K562 (cell line): ENCODE results near the gene ULBP1. TPM values are rescaled to one million over a fixed set of nuclear protein-coding genes. Genes with fewer than 3 reads are reported as not detected.
"Not testable (repeated sequence)": the region's sequence is repeated elsewhere in the genome, so short reads cannot be mapped to it uniquely, and the experiment has no call there.

ENCODE experiments used
- ATAC-seq: fragments of 200-7000 bp; cut with Tn5 transposase; 3 replicates; pipeline ENCODE4 v1.9.1; 2020; ENCODE audit warnings: moderate library complexity
- BruUV-seq: library from RNA; stranded (reverse); fragments of 400-500 nt; replicated peaks from 2 replicates; lab custom pipeline; 2021; lab: Mats Ljungman, UMichigan
- CTCF ChIA-PET: fragments of 300-600 bp; formaldehyde crosslinking; extraction: SDS; loops from one replicate; lab custom pipeline; 2021; ENCODE audit warnings: low intra/inter-chr PET ratio; lab: Yijun Ruan, JAX
- POLR2A ChIA-PET: fragments of 300-600, 350-650 bp; sonication (Branson Sonifier 250); formaldehyde crosslinking; extraction: SDS; loops from one replicate; lab custom pipeline; 2021; ENCODE audit warnings: antibody characterized with exemption, inconsistent platforms; lab: Yijun Ruan, JAX
- DNase-seq, 4 experiments: peaks; one replicate each; pipeline versions ENCODE4 v3.0.0 to v3.0.0-alpha.2; 2011 to 2018; ENCODE audit warnings: low spot score in 3 of 4, mixed read lengths in 3 of 4; ENCODE audit errors: extremely low read depth in 1 of 4
- FAIRE-seq: peaks from 2 replicates; lab custom pipeline; 2011; peaks lifted over from hg19 to GRCh38; lab: Jason Lieb, UNC
- H2AFZ ChIP-seq: 2 replicates; pipeline ENCODE4 v1.6.0; 2011; ENCODE audit warnings: low read depth, low read length, control low read depth, inconsistent platforms
- H3K27ac ChIP-seq: fragments of 200-600 bp; 3 replicates; pipeline ENCODE4 v1.8.0; 2011; ENCODE audit warnings: low read depth, mild to moderate bottlenecking, control low read depth, inconsistent platforms, low read length, moderate library complexity, mixed read lengths; ENCODE audit errors: extremely low read depth
- H3K27me3 ChIP-seq, 2 experiments: fragments of 300-600 bp in 1 of 2; 2 replicates in 1 of 2; 3 replicates in 1 of 2; pipeline versions ENCODE4 v1.6.0 to v1.8.0; 2011; ENCODE audit warnings: inconsistent platforms in 2 of 2, low read length in 2 of 2, mild to moderate bottlenecking in 1 of 2, mixed read lengths in 1 of 2, moderate library complexity in 1 of 2; ENCODE audit not compliant: control insufficient read depth in 2 of 2, insufficient read depth in 2 of 2
- H3K36me3 ChIP-seq: fragments of 300-600 bp; 3 replicates; pipeline ENCODE4 v1.8.0; 2011; ENCODE audit warnings: mild to moderate bottlenecking, low read length, inconsistent platforms; ENCODE audit not compliant: control insufficient read depth, insufficient read depth
- H3K4me1 ChIP-seq, 2 experiments: fragments of 200-600 bp in 1 of 2; replicated peaks in 1 of 2; 2 replicates in 1 of 2; 3 replicates in 1 of 2; pipeline versions ENCODE4 v1.5.1 to v1.8.0; 2011; ENCODE audit warnings: inconsistent platforms in 2 of 2, low read length in 2 of 2, mild to moderate bottlenecking in 1 of 2, mixed read lengths in 1 of 2, moderate library complexity in 1 of 2; ENCODE audit not compliant: control insufficient read depth in 2 of 2, insufficient read depth in 2 of 2
- H3K4me2 ChIP-seq: 2 replicates; pipeline ENCODE4 v1.6.1; 2011; ENCODE audit warnings: low read length, control low read depth, inconsistent platforms, mixed read lengths; ENCODE audit not compliant: insufficient read depth
- H3K4me3 ChIP-seq: fragments of 200-600 bp; sonication (generic), shearing (Covaris generic); 2 replicates; pipeline ENCODE4 v1.5.1; 2016; ENCODE audit warnings: control low read depth, inconsistent platforms
- H3K79me2 ChIP-seq: fragments of 200-600 bp; 3 replicates; pipeline ENCODE4 v1.8.0; 2011; ENCODE audit warnings: low read length, inconsistent platforms; ENCODE audit not compliant: control insufficient read depth, insufficient read depth
- H3K9ac ChIP-seq, 2 experiments: 2 replicates each; pipeline versions ENCODE4 v1.6.0 to v1.6.1; 2011; ENCODE audit warnings: low read depth in 2 of 2, low read length in 2 of 2, control low read depth in 1 of 2, inconsistent platforms in 1 of 2, mild to moderate bottlenecking in 1 of 2, mixed read lengths in 1 of 2; ENCODE audit not compliant: insufficient read depth in 1 of 2
- H3K9me1 ChIP-seq: one replicate; pipeline ENCODE4 v1.6.0; 2011; ENCODE audit warnings: inconsistent platforms, mild to moderate bottlenecking, low read length, moderate library complexity; ENCODE audit not compliant: control insufficient read depth, insufficient read depth
- H3K9me3 ChIP-seq: replicated peaks from 2 replicates; pipeline ENCODE4 v1.5.1; 2011; ENCODE audit warnings: low read depth, low read length, inconsistent platforms; ENCODE audit not compliant: control insufficient read depth, insufficient read depth
- H4K20me1 ChIP-seq: replicated peaks from 2 replicates; pipeline ENCODE4 v1.6.1; 2011; ENCODE audit warnings: low read length, inconsistent platforms, mixed read lengths; ENCODE audit not compliant: control insufficient read depth, insufficient read depth
- CTBP1 ChIP-seq: fragments of 450-650 bp; IDR thresholded peaks from 2 replicates; pipeline ENCODE4 v1.6.1; 2016; ENCODE audit warnings: borderline replicate concordance
- HDAC3 ChIP-seq: fragments of 450-650 bp; IDR thresholded peaks from 2 replicates; pipeline ENCODE4 v1.6.1; 2018; ENCODE audit warnings: borderline replicate concordance, mild to moderate bottlenecking, moderate library complexity; ENCODE audit not compliant: partially characterized antibody
- JUND ChIP-seq, 2 experiments: IDR thresholded peaks; 2 replicates in 1 of 2; 3 replicates in 1 of 2; pipeline ENCODE4 v1.6.1; 2011; ENCODE audit warnings: borderline replicate concordance in 2 of 2, low read depth in 2 of 2, low read length in 2 of 2, improper control_type of control experiment in 1 of 2, missing biosample characterization in 1 of 2, missing genetic modification characterization in 1 of 2, missing genetic modification reagents in 1 of 2
- MAZ ChIP-seq, 2 experiments: fragments of 450-650 bp in 1 of 2; sonication (generic) in 1 of 2; formaldehyde crosslinking; IDR thresholded peaks in 1 of 2; conservative IDR thresholded peaks in 1 of 2; 2 replicates each; pipeline versions ENCODE4 v1.4.0 to v1.5.0; 2020; ENCODE audit warnings: mild to moderate bottlenecking in 1 of 2, missing genetic modification reagents in 1 of 2
- MYC ChIP-seq, 2 experiments: fragments of 250-450 bp in 1 of 2; sonication (Bioruptor Pico) in 1 of 2; IDR thresholded peaks; 2 replicates each; pipeline versions ENCODE4 v1.5.1 to v1.6.1; 2012 to 2021; ENCODE audit warnings: low read depth in 2 of 2, borderline replicate concordance in 1 of 2, improper control_type of control experiment in 1 of 2, low read length in 1 of 2, mild to moderate bottlenecking in 1 of 2, moderate library complexity in 1 of 2
- NBN ChIP-seq: fragments of 450-650 bp; IDR thresholded peaks from 2 replicates; pipeline ENCODE4 v1.6.1; 2016; ENCODE audit warnings: low read depth, mild to moderate bottlenecking
- RCOR1 ChIP-seq, 2 experiments: IDR thresholded peaks; 2 replicates each; pipeline ENCODE4 v1.6.1; 2012; ENCODE audit warnings: low read depth in 2 of 2, low read length in 2 of 2, borderline replicate concordance in 1 of 2, improper control_type of control experiment in 1 of 2
- WGBS: fragments of 100-300 bp; shearing (Covaris generic); methylation state at CpG from one replicate; pipeline ENCODE4 v1.1.6; 2016; ENCODE audit warnings: low coverage, mixed read lengths; ENCODE audit not compliant: insufficient coverage; ENCODE audit errors: missing lambda C conversion rate; 5-methylcytosine and 5-hydroxymethylcytosine counted together
- in situ Hi-C: fragments of 300-500 bp; cut with MboI; formaldehyde crosslinking; loops from 4 replicates; pipeline ENCODE4 v1.15.0; 2018; ENCODE audit warnings: inconsistent platforms, mixed read lengths
- intact Hi-C: fragments of 100-400 bp; cut with micrococcal nuclease; formaldehyde crosslinking; loops from 2 replicates; pipeline ENCODE4 v1.14.2; 2022
- polyA plus RNA-seq, 8 experiments: library from polyadenylated mRNA; depleted of rRNA in 4 of 8; stranded (reverse) in 5 of 8; unstranded in 3 of 8; fragments of >200 nt; fragmentation: Nextera tagmentation in 2 of 8; fragmentation: Illumina TruSeq in 1 of 8; extraction: Ambion mirVana in 2 of 8; extraction: Trizol in 1 of 8; gene quantifications; 2 replicates each; pipeline versions ENCODE4 v1.2.1 to v1.2.3, GENCODE V29; 2011 to 2014; ENCODE audit warnings: inconsistent platforms in 1 of 8, missing spikeins in 1 of 8
- total RNA-seq, 7 experiments: library from RNA; depleted of rRNA in 6 of 7; stranded (reverse); fragments of >200 nt in 6 of 7; fragmentation: Illumina TruSeq in 2 of 7; extraction: Trizol in 2 of 7; gene quantifications; 2 replicates each; pipeline versions ENCODE4 v1.2.1 to v1.2.3, GENCODE V29; 2011 to 2021; ENCODE audit warnings: low replicate concordance in 1 of 7
- TF ChIP-seq, protein P1 (sequence below), 3 experiments: IDR thresholded peaks in 2 of 3; conservative IDR thresholded peaks in 1 of 3; 2 replicates each; pipeline ENCODE4 v1.5.1; 2011 to 2012; ENCODE audit warnings: low read length in 3 of 3, mild to moderate bottlenecking in 3 of 3, control low read depth in 2 of 3, improper control_type of control experiment in 1 of 3, inconsistent platforms in 1 of 3, low read depth in 1 of 3, mixed read lengths in 1 of 3, moderate library complexity in 1 of 3; ENCODE audit not compliant: insufficient read depth in 2 of 3
- TF ChIP-seq, protein P2 (sequence below), 2 experiments: IDR thresholded peaks in 1 of 2; conservative IDR thresholded peaks in 1 of 2; 2 replicates each; pipeline ENCODE4 v1.6.1; 2016; ENCODE audit warnings: low read depth in 2 of 2, mild to moderate bottlenecking in 1 of 2, missing compliant biosample characterization in 1 of 2, missing genetic modification characterization in 1 of 2, moderate library complexity in 1 of 2
- TF ChIP-seq, protein P3 (sequence below), 2 experiments: fragments of 450-650 bp; conservative IDR thresholded peaks; 2 replicates each; pipeline ENCODE4 v1.6.1; 2017; ENCODE audit warnings: mild to moderate bottlenecking in 2 of 2, moderate library complexity in 2 of 2

The ULBP1 gene
- total and polyA plus RNA-seq, 9 of the 15 experiments (the other 6 are each of a cell fraction or from before 2014, with no cell fraction given), result 0.33 to 6.0 (median 2.5) TPM

DNA sequence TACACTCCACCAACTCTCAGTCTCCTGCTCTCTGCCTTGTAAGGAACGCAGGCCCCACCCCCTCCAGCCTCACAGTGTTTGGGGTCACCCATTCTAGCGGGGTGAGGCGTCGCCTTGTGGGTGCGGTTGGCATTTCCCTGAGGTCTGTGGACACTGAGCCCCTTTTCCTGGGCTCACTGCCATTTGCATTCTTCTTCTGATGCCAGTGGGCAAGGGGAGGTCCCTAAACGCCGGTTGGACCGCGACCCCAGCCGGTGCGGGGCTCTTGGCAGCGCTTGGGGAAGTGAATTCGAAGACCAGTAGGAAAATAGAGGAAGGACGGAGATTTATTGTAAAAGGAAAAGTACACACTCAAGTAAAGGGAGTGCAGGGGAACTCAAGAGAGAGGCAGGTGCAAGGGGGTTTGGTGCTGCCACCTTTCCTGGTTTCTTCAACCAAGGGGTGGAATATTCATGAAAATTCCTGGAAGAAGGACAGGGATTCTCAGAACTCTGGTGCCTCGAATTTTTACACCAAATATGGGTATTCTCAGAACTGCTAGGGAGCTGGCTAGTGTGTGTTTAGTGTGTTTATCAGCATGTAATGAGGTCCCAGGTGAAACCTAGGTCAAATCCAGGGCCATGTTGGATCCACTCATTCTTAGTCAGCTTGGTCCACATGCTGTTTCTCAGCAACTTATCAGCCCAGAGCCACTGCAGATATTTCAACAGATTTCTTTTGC is 51.7 kb downstream of the ULBP1 start:
- H4K20me1 ChIP-seq; H3K4me3 ChIP-seq; in situ Hi-C loops; H3K9me3 ChIP-seq; H3K36me3 ChIP-seq; H3K79me2 ChIP-seq; H3K9me1 ChIP-seq; BruUV-seq; TF ChIP-seq JUND (tag; IDR thresholded peaks at IDR 0.05; ENCODE audit: borderline replicate concordance, low read depth, low read length); MYC (CRISPR knock-in tag; IDR thresholded peaks at IDR 0.05; ENCODE audit: borderline replicate concordance, low read depth): not testable (repeated sequence)
- ChIA-PET CTCF (interaction anchor here (0.8 to 4.4 kb wide), 2 partner anchors 10 to 80 kb away, joined by 3 to 70 read pairs; partner anchors contain the start of gene RAET1L), POLR2A (interaction anchor here (0.8 kb wide), 1 partner anchor 39 kb away, joined by 3 read pairs; no protein-coding TSS in a partner anchor)
- Histone ChIP-seq H3K4me2 (peak overlapping the region; percentile 63), H3K27ac (peak overlapping the region; percentile 28; the same call in 2 of the 3 replicates), H3K9ac (peak overlapping the region; percentile 38 to 77; a peak in 3 of 4 replicates), H3K27me3 (peaks cover 3 to 14% of the 10 kb centered on the region in 2 experiments; a peak in 4 of 5 replicates), H3K4me1 (peaks cover 18 to 21% of the 10 kb centered on the region in 2 experiments; a peak in 4 of 5 replicates), H2AFZ (peak overlapping the region; percentile 79)
- DNase-seq (peak; percentile 47 to 74 (median 58)), ATAC-seq (peak; percentile 86), FAIRE-seq (peak; percentile 79)
- WGBS, result under 1% methylated on average over 15 of the region's 15 CpGs
- intact Hi-C loops, result loop anchor here (5.0 kb wide), 1 partner anchor 173 kb away; no protein-coding TSS in a partner anchor
- 0 out of 2 replicates have a peak, but pooled peaks have one; percentile 14 for TF ChIP-seq JUND (IDR thresholded peaks at IDR 0.05; ENCODE audit: borderline replicate concordance, low read depth, low read length)
- TF ChIP-seq, protein P1, sequence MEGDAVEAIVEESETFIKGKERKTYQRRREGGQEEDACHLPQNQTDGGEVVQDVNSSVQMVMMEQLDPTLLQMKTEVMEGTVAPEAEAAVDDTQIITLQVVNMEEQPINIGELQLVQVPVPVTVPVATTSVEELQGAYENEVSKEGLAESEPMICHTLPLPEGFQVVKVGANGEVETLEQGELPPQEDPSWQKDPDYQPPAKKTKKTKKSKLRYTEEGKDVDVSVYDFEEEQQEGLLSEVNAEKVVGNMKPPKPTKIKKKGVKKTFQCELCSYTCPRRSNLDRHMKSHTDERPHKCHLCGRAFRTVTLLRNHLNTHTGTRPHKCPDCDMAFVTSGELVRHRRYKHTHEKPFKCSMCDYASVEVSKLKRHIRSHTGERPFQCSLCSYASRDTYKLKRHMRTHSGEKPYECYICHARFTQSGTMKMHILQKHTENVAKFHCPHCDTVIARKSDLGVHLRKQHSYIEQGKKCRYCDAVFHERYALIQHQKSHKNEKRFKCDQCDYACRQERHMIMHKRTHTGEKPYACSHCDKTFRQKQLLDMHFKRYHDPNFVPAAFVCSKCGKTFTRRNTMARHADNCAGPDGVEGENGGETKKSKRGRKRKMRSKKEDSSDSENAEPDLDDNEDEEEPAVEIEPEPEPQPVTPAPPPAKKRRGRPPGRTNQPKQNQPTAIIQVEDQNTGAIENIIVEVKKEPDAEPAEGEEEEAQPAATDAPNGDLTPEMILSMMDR (IDR thresholded peaks at IDR 0.05 in 2 of 3, conservative IDR thresholded peaks at IDR 0.05 in 1 of 3; ENCODE audit: insufficient read depth in 2 of 3, low read depth in 1 of 3, low read length in 3 of 3), result peak in 1 of 3 experiments; percentile 26; a peak in 2 of 6 replicates
- TF ChIP-seq NBN, result 0 out of 2 replicates have a peak, but pooled peaks have one; percentile 18
- peak in 1 of 2 experiments; percentile 38; a peak in 1 of 4 replicates for TF ChIP-seq MAZ (CRISPR knock-in tag; conservative IDR thresholded peaks at IDR 0.05 in 1 of 2, IDR thresholded peaks at IDR 0.05 in 1 of 2)
- TF ChIP-seq RCOR1 (IDR thresholded peaks at IDR 0.05; ENCODE audit: borderline replicate concordance in 1 of 2, low read depth in 2 of 2, low read length in 2 of 2), result peak in 1 of 2 experiments; percentile 44; a peak in 2 of 4 replicates
- TF ChIP-seq MYC (IDR thresholded peaks at IDR 0.05; ENCODE audit: low read depth, low read length), result peak; percentile 46; the same call in 1 of the 2 replicates
- peak; percentile 71; the same call in 1 of the 2 replicates for TF ChIP-seq CTBP1
- TF ChIP-seq, protein P2, sequence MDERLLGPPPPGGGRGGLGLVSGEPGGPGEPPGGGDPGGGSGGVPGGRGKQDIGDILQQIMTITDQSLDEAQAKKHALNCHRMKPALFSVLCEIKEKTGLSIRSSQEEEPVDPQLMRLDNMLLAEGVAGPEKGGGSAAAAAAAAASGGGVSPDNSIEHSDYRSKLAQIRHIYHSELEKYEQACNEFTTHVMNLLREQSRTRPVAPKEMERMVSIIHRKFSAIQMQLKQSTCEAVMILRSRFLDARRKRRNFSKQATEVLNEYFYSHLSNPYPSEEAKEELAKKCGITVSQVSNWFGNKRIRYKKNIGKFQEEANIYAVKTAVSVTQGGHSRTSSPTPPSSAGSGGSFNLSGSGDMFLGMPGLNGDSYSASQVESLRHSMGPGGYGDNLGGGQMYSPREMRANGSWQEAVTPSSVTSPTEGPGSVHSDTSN (CRISPR knock-in tag; IDR thresholded peaks at IDR 0.05; ENCODE audit: low read depth), result not testable (repeated sequence)
- TF ChIP-seq, protein P2 (tag; conservative IDR thresholded peaks at IDR 0.05; ENCODE audit: low read depth), result 0 out of 2 replicates have a peak, but pooled peaks have one; percentile 7
- peak; percentile 46 for TF ChIP-seq HDAC3
- TF ChIP-seq, protein P3, sequence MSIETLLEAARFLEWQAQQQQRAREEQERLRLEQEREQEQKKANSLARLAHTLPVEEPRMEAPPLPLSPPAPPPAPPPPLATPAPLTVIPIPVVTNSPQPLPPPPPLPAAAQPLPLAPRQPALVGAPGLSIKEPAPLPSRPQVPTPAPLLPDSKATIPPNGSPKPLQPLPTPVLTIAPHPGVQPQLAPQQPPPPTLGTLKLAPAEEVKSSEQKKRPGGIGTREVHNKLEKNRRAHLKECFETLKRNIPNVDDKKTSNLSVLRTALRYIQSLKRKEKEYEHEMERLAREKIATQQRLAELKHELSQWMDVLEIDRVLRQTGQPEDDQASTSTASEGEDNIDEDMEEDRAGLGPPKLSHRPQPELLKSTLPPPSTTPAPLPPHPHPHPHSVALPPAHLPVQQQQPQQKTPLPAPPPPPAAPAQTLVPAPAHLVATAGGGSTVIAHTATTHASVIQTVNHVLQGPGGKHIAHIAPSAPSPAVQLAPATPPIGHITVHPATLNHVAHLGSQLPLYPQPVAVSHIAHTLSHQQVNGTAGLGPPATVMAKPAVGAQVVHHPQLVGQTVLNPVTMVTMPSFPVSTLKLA (conservative IDR thresholded peaks at IDR 0.05), result 0 out of 4 replicates have a peak, but pooled peaks have one; percentile 19 to 33
